Activated CD8-positive, alpha-beta memory T cell treated with anti-CD3 and anti-CD28 coated beads for 24 hours (primary cell): Measurements from ENCODE around the gene ATP5F1C.

Experiments
- DNase-seq: peaks from one replicate; pipeline ENCODE4 v3.0.0-alpha.2; 2020

Gene ATP5F1C

GRCh38 chr10:7853890-7854289, 65.9 kb downstream of the ATP5F1C start:
- no peak for DNase-seq

GRCh38 chr10:7855205-7855604, 67.2 kb downstream of the ATP5F1C start:
- DNase-seq: no peak

DNA sequence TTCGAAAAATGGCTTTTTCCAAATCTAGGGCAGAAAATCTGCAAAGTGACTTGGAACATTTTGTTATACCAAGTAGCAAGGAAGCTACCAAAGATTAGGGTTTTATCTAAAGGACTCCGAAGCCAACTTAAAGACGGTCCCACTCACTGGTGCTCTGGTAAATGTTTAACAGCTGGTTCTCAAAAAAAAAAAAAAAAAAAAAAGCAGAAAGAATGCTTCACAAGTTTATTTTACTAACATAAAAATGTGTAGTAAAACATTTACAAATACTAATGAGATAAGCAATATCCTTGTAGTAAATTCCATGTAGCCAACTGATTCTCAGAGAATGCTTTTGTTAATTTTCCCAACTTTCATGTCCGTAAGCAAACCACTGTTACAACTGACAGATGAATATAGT, 68.7 kb downstream of the ATP5F1C start:
- DNase-seq: no peak

DNA sequence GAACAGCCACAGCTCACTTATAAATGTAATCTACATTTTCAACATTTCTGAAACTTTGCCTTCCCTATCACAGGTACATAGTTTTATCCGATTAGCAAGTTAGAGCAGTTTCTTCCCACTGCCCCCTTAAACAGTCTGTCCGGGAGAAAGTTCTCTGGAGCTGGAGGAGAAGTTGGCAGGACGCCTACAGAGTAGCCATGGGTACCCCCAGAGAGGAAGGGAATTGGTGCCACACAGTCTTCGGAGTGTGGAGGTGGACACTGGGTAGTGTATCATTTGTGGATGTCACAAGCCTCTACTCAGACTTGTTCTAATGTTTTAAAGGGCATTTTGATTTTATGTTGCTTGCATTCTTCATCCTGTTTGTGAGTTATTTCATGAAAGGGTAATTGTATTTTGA, 69.3 kb downstream of the ATP5F1C start:
- DNase-seq: no peak
